GM12873 (cell line): ENCODE measurements around the gene BTBD8.

ENCODE experiments used
- TF ChIP-seq, protein P1 (sequence below): IDR thresholded peaks from 2 replicates; pipeline ENCODE4 v1.5.1; 2012; ENCODE audit warnings: low read depth, mild to moderate bottlenecking, moderate library complexity, low read length, control low read depth; ENCODE audit not compliant: insufficient read depth; ENCODE audit errors: missing control alignments

The BTBD8 gene

DNA sequence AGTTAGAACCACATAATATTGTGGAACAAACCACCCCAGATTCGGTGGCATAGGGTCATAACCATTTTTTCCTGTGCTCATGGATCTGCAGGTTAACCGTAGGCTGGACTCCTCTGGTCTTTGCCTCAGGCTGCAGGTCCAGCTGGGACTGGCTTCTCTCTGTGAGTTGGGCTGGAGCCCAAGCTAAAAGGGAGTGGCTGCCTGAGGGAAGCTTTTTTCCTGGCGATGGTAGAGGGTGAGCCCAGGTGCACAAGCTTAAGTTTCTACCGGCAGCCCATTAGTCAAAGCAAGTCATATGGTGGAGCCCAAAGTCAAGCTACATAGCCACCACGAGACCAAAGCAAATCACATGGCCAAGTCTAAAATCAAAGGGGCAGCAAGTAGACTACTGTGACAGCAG lies 36.5 kb upstream of the BTBD8 start:
- TF ChIP-seq, protein P1, sequence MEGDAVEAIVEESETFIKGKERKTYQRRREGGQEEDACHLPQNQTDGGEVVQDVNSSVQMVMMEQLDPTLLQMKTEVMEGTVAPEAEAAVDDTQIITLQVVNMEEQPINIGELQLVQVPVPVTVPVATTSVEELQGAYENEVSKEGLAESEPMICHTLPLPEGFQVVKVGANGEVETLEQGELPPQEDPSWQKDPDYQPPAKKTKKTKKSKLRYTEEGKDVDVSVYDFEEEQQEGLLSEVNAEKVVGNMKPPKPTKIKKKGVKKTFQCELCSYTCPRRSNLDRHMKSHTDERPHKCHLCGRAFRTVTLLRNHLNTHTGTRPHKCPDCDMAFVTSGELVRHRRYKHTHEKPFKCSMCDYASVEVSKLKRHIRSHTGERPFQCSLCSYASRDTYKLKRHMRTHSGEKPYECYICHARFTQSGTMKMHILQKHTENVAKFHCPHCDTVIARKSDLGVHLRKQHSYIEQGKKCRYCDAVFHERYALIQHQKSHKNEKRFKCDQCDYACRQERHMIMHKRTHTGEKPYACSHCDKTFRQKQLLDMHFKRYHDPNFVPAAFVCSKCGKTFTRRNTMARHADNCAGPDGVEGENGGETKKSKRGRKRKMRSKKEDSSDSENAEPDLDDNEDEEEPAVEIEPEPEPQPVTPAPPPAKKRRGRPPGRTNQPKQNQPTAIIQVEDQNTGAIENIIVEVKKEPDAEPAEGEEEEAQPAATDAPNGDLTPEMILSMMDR: no peak

DNA sequence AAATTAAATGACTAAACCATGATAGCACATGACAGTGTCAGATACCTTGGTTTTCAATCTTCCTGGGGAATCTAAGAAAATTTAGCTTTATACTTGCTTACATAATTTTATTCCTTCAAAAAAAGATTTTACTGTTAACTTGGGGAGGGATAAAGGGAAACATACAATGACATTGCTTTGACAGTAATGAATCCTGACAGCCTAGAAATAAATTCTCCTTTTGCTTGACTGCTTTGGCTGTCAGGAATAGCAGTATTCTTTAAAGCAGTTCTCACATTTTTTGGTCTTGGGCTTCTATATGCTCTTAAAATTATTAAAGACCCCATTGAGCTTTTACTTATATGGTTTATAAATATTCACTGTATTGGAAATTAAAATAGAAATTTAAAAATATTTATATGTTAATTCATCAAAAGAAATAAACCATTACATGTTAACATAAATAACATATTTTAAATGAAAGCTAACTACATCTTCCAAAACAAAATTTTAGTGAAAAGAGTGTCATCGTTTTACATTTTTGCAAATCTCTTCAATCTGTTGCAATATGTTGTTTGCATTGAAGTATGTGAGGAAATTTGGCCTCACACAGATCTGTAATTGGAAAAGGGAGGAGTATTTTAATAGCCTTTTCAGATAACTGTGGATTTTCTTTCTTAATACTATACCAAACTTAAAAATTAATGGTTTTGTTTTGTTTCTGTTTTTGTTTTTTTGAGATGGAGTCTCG lies 34.2 kb upstream of the BTBD8 start:
- TF ChIP-seq, protein P1: no peak

GRCh38 chr1:92051948-92052347 lies 28.2 kb upstream of the BTBD8 start:
- TF ChIP-seq, protein P1: no peak

DNA sequence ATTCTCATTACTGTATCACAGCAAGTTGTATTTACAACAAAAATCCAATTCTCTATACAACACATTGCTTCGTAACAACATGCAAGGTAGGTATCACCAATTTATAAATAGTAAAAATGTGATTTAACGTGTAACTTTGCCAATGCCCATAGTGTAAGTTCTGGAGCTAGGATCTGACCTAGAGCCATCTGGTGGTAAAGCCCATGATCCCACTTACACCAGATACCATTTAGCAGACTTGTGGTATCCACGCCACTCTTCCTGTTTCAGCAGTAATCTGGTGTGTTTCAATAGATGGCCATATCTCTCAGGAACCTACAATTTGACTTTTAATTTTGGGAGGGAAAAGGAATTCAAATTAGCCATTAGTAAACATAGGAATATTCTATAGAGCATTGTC lies 15.1 kb upstream of the BTBD8 start:
- TF ChIP-seq, protein P1: peak; percentile 10

GRCh38 chr1:92066321-92066720 lies 13.8 kb upstream of the BTBD8 start:
- TF ChIP-seq, protein P1: no peak

DNA sequence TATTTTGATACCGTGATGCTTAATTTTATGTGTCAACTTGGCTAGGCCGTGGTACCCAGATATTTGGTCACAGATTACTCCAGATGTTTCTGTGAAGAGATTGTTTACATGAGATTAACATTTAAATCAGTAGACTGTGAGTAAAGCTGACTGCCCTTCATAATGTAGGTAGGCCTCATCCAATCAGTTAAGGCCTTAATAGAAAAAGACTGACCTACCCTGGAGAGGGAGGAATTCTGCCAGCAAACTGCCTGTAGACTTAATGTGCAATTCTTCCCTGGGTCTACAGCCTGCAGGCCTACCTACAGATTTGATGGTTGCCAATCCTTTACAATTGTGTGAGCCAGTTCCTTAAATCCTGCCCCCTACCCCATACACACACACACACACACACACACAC lies 9.3 kb upstream of the BTBD8 start:
- TF ChIP-seq, protein P1: no peak

DNA sequence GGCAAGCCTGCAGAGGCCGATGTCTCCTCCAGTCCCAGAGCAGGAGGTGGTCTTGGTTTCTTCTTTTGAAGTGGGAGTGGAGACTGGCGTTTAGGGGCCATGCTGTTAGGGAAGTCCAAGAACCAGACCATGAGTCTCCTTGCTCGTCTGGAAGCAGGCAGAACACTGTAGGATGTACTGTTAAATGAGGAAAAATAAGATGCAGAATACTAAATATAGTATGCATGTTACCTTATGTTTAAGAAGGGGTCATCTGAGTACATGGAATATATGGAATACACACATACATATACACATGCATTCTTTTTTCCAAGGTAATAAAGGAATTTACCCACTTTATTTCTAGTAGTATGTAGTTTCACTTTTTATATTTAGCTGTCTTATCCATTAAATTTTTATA lies 4.8 kb upstream of the BTBD8 start, which contains the start of gene SETSIP:
SETSIP (minus strand) TSS at position 101 of the 400 bp plus-strand sequence; CDS start at position 101, 0 bp downstream.
- TF ChIP-seq, protein P1: no peak

DNA sequence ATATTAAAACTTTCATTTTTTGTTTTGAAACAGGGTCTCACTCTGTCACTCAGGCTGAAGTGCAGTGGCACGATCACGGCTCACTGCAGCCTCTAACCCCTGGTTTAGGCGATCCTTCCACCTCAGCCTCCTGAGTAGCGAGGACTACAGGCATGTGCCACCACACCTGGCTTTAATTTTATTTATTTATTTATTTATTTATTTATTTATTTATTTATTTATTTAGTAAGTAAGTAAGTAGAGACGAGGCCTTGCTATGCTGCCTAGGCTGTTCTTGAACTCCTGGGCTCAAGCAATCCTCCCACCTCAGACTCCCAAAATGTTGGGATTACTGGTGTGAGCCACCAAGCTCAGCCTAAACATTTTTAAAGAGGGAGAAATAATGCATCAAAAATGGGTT lies 3.8 kb upstream of the BTBD8 start:
- TF ChIP-seq, protein P1: no peak
